ENCODE data around the gene CAMSAP1. TPM values are rescaled to one million over a fixed set of nuclear protein-coding genes. Genes with fewer than 3 reads are reported as not detected.
"Not testable (repeated sequence)": the region's sequence is repeated elsewhere in the genome, so short reads cannot be mapped to it uniquely, and the experiment has no call there.

CAMSAP1 gene
- polyA plus RNA-seq (2013, experiment 1 of 2; ENCODE audit: insufficient read length): 14.6 TPM
- 14.9 TPM for polyA plus RNA-seq (2013, experiment 2 of 2; ENCODE audit: insufficient read length)

DNA sequence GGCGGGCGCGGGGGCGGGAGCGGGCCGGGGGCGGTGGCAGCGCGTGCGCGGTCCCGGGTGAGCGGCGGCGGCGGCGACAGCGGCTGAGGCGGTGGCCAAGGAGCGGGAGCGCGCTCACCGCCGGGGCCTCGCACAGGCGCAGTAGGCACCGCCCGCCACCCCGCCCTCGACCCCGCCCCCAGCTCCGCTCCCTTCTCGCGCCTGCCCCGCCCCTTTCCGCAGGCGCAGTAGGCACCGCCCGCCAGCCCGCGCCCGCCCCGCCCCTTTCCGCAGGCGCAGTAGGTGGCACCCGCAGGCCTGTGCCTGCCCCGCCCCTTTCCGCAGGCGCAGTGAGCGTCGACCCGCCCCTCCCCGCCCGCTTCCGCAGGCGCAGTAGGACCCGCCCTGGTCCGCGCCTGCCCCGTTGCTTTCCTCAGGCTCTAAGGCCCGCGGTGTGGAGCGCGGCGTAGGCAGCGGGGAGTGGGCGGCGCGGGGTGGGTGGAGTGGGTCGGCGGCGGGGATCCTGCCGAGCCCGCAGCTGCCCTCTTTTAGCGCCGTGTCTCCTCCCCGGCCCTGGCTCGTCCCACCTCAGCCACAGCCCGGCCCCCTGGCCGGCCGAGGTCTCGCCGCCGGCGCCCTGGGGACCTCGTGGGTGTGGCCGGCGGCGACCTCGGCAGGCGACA is at the start of gene CAMSAP1:
CAMSAP1 (minus strand) TSS at position 116 of the 662 bp plus-strand sequence. CDS start 387 bp downstream, outside the sequence.
- DNase-seq: peak; percentile 95

DNA sequence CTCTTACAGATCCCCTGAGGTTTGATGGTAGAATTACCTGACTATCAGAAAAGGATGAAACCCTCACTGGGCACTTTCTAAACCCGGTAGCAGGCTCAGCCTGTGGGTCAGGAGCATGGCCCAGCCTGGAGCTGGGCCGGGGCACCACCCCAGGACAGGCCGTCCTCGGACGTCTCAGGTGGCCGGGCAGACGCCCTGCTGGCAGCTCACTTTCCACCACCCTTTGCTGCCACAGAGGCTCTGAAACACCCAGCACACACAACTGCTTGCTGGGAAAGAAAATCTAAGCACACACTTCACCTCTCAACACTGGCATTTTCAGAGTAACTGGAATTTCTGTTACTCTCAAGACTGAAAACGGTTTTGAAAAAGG is 49.4 kb upstream of the CAMSAP1 start:
- DNase-seq: no peak

DNA sequence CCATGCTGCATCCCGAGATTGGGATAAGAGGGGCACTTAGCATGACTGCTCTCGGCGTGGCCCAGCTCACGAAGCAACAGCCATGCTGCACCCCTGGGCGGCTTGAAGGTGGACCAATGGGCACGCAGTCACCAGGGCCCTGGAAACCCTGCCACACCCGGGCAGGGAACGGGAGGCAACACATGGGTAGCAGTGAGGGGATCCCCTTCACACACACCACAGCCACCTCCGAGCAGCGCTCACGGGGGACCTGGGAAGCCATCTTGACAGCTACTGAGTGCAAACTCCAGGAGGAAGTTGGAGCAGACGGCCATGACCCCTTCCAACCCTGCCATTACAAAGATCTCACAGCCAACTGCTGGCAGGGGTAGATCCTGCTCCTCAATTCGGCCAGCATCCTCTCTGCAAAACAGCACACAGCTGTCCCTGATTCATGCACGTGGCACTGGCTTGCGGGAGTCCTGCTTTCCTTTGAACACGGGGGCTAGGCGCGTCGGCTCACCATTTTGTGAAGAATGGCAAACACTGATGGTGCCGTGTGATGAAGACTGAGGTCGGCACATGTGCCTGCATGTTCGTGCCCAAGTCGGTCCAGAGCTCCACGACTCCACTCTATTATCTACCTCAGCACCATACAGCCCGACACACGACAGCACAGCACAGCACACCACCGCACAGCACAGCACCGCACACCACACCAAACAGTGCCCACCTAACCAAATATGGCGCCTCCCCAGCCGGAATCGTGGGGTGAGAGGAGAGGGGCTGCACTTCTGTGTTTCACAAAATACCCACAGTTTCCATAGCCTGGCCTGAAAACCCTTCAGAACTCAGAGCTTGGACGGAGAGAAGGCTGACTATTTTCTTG is 48.8 kb upstream of the CAMSAP1 start:
- DNase-seq: no peak

GRCh38 chr9:135952664-135953206 is 45.4 kb upstream of the CAMSAP1 start:
- no peak for DNase-seq

DNA sequence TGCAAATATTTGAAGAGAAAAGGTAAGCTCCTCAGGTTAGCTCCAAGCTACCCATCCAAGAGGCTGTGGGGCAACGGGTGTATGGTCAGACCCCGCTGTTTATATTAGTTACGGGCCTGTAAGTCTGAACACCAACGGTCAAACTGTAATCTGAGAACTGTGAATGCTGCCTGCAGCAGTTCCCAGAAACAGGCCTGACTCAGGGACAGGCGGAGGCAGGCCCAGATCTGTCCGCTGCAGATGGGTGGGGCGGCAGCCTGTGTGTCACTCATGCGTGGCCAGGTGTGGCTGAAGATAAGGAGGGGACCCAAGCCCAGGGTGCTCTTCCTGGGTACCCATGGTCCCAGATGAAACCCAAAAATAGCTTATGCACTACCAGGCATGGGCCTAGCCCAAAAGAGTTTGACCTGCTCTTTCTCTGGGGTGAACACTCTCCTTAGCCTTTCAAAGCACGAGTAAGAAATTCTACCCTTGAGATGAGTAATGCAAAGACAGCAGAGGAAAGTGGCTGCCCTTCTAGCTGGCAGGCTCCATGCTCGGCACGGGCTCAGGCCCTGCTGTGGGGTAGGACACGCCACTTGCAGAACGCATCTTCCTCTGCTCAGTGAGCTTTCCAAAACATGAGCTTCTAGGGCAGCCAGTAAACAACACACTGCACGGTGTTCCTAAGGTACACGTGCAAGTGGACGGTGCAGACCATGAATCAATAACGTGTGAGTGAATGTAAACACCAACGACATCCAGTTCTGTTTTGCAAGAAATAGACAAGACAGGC is 44.7 kb upstream of the CAMSAP1 start:
- no peak for DNase-seq

DNA sequence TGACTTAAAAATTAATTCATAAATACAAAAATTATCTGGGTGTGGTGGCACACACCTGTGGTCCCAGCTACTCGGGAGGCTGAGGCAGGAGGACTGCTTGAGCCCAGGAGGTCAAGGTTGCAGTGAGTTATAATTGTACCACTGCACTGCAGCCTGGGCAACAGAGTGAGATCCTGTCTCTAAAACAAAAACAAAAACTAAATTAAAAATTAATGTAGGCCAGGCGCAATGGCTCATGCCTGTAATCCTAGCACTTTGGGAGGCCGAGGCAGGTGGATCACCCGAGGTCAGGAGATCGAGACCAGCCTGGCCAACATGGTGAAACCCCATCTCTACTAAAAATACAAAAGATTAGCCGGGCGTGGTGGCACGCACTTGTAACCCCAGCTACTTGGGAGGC is 44.0 kb upstream of the CAMSAP1 start:
- DNase-seq: not testable (repeated sequence)

GRCh38 chr9:135950841-135951240 is 43.5 kb upstream of the CAMSAP1 start:
- not testable (repeated sequence) for DNase-seq

DNA sequence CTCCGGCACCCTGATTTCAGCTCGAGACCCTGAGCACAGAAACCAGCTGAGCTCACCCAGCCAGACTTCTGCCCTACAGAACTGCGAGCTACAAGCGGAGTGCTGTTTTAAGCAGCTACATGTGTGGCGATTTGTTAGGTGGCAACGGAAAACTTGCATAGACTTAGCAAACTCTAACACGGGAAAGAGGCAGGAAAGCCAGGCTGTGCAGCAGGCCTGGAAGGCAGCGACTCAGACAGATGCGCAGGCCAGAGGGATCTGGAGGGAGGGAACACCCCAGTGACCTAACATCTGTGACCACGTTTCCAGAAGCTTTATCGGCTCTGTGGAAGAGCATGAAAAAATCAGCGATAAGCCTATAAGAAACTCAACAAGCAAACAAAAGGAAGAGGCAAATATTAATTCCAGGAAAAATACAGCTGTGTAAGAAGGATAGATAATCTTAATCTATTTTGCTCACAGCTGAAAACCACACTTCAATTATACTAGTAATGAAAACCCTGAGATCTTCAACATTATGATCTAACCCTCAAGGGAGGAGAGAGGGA is 42.9 kb upstream of the CAMSAP1 start:
- no peak for DNase-seq

GRCh38 chr9:135949501-135950134 is 42.3 kb upstream of the CAMSAP1 start:
- DNase-seq: no peak

GRCh38 chr9:135948968-135949367 is 41.6 kb upstream of the CAMSAP1 start:
- DNase-seq: no peak

GRCh38 chr9:135948446-135948845 is 41.1 kb upstream of the CAMSAP1 start:
- DNase-seq: no peak

- DNase-seq: no peak
These were observed 40.2 kb upstream of the CAMSAP1 start for GRCh38 chr9:135947582-135947981.

- not testable (repeated sequence) for DNase-seq
These were observed 39.8 kb upstream of the CAMSAP1 start for GRCh38 chr9:135947105-135947504.

DNA sequence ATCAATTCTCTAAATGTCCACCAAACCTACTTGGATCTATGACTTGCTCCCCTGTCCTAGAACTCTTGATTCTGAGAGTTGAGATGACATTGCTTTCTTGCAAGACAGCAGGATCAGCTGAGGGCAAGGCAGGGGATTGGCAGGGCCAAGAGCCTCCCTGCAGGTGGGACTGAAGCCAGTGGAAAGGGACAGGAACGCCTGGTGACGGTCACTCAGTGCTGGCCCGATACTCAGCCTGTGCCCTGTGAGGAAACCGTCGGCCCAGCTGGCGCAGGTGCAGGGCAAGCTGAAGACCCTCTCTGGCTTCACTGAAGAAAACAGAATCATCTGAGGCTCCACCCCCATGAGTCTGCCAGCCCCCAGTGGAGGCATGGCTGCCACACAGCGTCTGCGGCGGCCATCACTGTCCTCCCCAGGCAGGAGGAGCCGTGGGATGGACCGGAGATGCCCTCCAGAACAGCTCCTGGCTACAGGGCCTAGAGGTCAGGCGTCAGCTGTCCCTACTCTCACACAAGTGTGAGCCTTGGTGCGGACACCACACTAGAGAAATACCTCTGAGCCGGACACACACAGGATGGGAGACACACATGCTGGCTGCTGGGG is 39.1 kb upstream of the CAMSAP1 start:
- DNase-seq: no peak

DNA sequence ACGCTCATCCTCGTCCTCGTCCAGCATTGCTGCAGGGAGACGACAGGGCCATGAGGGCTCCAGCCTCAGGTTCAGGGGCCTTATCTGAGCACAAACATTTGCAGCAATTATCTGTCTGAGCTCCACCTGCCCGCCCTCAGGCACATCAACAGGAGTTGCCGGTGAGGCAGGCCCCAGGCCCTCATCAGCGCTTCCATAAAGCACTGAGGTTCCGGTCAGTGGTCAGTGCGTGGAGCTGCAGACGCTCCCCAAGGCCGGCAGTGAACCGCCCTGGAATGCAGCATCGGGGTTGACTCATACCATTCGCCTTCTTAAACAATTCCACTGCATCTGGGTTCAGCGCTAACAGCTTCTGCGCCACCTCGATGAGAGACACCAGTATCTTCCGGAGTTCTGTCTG is 38.6 kb upstream of the CAMSAP1 start:
- DNase-seq: no peak

DNA sequence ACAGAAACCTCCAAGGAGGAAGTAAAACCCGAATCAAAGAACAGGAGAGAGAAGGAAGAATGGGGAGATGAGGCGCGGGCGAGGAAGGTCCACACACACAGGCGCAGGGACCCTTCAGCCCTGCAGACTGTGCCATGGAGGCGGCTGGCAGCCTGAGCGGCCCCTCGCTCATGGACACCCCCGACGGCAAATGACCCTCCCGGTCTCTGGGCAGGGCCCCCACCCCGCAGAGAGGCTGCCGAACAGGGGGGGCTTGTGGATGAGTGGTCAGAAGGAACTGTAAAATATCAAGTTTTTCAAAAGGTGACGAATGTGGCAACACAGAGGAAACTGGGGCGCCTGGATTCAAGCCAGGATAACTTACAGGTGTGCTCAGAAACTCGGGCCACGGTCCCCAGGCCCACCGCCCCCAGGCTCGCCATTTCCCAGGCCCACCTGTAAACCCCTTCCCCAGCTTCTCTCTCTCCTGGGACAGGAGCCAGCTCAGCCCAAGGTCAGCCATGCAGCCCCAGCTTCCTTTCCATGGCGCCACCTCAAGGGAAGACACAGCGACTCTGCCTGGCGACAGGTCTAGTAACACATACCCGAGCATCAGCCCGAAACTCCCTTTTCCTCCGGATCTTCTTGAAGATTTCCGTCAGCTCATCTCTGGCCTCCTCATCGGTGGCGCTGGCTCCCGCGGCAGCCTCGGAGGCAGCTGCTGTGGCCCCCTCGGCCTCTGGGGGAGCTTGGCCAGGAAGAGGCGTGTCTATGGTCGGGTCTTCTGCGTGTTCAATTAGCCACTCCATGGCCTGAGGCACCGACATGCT is 37.3 kb upstream of the CAMSAP1 start:
- DNase-seq: no peak

GRCh38 chr9:135943604-135944003 is 36.3 kb upstream of the CAMSAP1 start:
- DNase-seq: not testable (repeated sequence)

GRCh38 chr9:135941288-135941995 is 34.1 kb upstream of the CAMSAP1 start:
- no peak for DNase-seq

GRCh38 chr9:135939351-135940265 is 32.3 kb upstream of the CAMSAP1 start:
- peak; percentile 18 for DNase-seq
